DLD1 (cell line): ENCODE results near the gene RPP21.
"Not testable (repeated sequence)": the region's sequence is repeated elsewhere in the genome, so short reads cannot be mapped to it uniquely, and the experiment has no call there.

Experiments
- in situ Hi-C: cut with HindIII; loops from 2 replicates; pipeline ENCODE4 v1.10.0; 2017; ENCODE audit warnings: low sequenced_read_pairs

The RPP21 gene

GRCh38 chr6:30329331-30329730 lies 15.6 kb upstream of the RPP21 start:
- in situ Hi-C loops, result no loop called here

- in situ Hi-C loops, result loop anchor here (10.0 kb wide), 1 partner anchor 87 kb away; no protein-coding TSS in a partner anchor
Observed at GRCh38 chr6:30331981-30332380, 13.0 kb upstream of the RPP21 start.

GRCh38 chr6:30334075-30334783 lies 10.7 kb upstream of the RPP21 start:
- in situ Hi-C loops, result loop anchor here (10.0 kb wide), 1 partner anchor 89 kb away; no protein-coding TSS in a partner anchor

GRCh38 chr6:30340589-30341054 lies 4.3 kb upstream of the RPP21 start:
- in situ Hi-C loops, result no loop called here

GRCh38 chr6:30341218-30341617 lies 3.7 kb upstream of the RPP21 start:
- in situ Hi-C loops, result no loop called here

GRCh38 chr6:30341728-30342127 lies 3.2 kb upstream of the RPP21 start:
- in situ Hi-C loops, result no loop called here

GRCh38 chr6:30344191-30344867 lies 627 bp upstream of the RPP21 start:
- in situ Hi-C loops, result no loop called here

GRCh38 chr6:30345852-30346251 lies 896 bp downstream of the RPP21 start:
- in situ Hi-C loops, result no loop called here

GRCh38 chr6:30348957-30349356 lies 4.0 kb downstream of the RPP21 start:
- in situ Hi-C loops, result no loop called here

- in situ Hi-C loops, result no loop called here
Observed at GRCh38 chr6:30349421-30350177, 4.6 kb downstream of the RPP21 start.

GRCh38 chr6:30350524-30350923 lies 5.6 kb downstream of the RPP21 start:
- in situ Hi-C loops, result no loop called here

- in situ Hi-C loops, result no loop called here
Observed at GRCh38 chr6:30352550-30352949, 7.6 kb downstream of the RPP21 start.

- in situ Hi-C loops, result no loop called here
Observed at GRCh38 chr6:30355281-30355680, 10.3 kb downstream of the RPP21 start.

GRCh38 chr6:30356536-30356935 lies 11.6 kb downstream of the RPP21 start:
- in situ Hi-C loops, result no loop called here

- in situ Hi-C loops, result no loop called here
Observed at GRCh38 chr6:30357678-30358540, 13.0 kb downstream of the RPP21 start.

GRCh38 chr6:30359276-30359675 lies 14.3 kb downstream of the RPP21 start:
- in situ Hi-C loops, result no loop called here

GRCh38 chr6:30360139-30360538 lies 15.2 kb downstream of the RPP21 start:
- in situ Hi-C loops, result no loop called here

- in situ Hi-C loops, result no loop called here
Observed at GRCh38 chr6:30361661-30362060, 16.7 kb downstream of the RPP21 start.

- in situ Hi-C loops, result no loop called here
Observed at GRCh38 chr6:30363459-30363858, 18.5 kb downstream of the RPP21 start.

GRCh38 chr6:30364591-30364990 lies 19.6 kb downstream of the RPP21 start:
- in situ Hi-C loops, result no loop called here

GRCh38 chr6:30369280-30369679 lies 24.3 kb downstream of the RPP21 start:
- in situ Hi-C loops, result not testable (repeated sequence)
